Smooth muscle cell of the brain vasculature (primary cell): ENCODE results near the gene MAPK8.

Experiments used
- DNase-seq: peaks from one replicate; pipeline ENCODE4 v3.0.0-alpha.2; 2012; ENCODE audit warnings: low read depth, low spot score

MAPK8 gene

DNA sequence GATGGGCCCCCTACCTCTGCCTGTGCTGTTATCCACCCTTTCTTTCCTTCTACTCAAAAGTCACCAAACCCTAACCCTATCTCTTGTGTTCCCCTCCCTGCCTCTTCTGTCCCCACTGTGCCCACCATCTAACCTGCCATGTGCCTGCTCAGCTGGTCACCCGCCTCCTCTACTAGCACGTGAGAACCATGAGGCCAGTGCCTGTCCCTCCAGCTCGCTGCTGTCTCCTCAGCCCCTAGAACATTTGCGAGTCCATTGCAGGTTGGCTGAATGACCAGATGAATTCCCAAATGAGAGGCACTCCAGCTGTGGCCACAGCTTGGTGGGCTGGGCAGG lies 169.4 kb downstream of the MAPK8 start:
- DNase-seq, result no peak

DNA sequence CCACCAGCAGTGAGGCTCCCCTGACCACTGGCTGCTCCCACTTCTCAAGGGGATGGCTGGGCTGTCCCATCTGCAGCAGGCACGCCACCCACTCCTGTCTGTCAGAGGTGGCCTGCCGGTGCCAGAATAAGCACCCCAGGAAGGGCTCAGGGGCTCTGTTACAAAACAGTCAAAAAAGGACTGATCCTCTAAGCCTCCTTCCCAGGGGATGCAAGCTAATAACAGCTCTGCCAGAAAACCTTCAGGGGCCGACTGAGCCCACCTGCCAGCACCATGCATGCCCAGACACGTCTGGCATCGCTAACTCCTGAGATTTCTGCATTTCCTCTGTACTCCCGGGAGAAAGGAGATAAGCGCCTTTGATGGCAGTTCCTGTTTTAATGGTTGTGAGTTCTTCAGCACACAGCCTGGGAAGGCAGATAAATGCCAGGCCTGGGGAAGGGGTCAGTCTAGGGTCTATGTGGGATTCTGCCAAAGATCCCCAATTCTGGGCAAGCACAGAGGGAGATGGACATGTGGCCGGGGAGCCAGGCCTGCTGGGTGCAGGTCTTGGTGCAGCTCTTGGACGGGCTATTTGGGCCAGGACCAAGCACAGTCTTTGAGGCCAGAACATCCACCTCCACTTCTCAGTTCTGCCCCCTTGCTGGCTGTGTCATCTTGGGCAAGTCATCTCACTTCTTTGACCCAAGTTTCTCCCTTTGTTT lies 170.0 kb downstream of the MAPK8 start:
- no peak for DNase-seq

DNA sequence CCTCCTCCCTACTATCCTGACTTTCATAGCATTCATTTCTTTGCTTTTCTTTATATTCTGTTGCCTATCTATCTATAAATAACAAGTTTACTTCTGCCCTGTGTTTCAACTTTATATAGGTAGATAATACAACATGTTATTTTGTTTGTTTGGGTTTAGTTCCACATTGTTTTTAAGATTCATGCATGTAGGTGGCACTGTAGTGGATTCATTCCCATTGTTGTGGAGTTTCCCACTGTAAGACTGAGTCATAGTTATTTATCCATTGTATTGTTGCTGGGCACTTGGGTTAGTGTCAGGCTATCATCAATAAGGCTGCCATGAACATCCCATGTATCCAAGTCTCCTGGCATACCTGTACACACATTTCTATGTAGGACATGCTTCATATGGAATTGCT lies 170.7 kb downstream of the MAPK8 start:
- DNase-seq, result no peak

DNA sequence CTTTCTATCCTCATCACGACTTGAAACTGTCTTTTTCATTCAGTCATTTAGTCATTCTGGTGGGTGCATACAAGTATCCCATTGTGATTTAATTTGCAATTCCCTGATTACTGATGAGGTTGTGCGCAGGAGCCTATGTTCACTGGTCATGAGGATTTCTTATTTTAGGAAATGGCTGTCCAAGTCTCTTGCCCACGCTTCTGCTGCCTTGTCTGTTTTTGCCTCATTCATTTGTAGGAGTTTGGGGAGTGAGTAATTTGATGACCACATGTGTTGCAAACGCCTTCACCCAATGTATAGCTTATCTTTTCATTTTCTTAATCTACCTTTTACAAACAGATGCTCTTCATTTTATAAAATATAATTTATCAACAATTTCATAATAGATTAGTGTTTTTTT lies 171.1 kb downstream of the MAPK8 start:
- DNase-seq, result no peak

DNA sequence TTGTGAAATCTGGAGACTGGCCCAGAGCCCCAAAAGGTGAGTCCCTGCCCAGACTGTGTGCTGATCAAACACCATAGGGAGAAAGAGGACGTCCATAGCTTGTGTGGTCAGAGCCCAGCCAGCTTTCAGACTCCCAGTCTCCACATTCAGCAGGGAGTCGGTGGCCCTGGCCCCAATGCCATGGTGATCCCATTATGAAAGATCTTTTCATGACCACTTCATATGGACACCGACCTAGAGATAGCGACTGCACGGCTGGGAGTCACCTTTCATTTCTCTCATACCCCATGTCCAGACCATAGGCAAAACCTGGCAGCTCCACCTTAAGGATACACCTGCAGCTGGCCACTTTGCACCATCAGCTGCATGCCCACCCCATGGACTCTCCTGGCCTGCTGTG lies 172.0 kb downstream of the MAPK8 start:
- DNase-seq, result no peak

DNA sequence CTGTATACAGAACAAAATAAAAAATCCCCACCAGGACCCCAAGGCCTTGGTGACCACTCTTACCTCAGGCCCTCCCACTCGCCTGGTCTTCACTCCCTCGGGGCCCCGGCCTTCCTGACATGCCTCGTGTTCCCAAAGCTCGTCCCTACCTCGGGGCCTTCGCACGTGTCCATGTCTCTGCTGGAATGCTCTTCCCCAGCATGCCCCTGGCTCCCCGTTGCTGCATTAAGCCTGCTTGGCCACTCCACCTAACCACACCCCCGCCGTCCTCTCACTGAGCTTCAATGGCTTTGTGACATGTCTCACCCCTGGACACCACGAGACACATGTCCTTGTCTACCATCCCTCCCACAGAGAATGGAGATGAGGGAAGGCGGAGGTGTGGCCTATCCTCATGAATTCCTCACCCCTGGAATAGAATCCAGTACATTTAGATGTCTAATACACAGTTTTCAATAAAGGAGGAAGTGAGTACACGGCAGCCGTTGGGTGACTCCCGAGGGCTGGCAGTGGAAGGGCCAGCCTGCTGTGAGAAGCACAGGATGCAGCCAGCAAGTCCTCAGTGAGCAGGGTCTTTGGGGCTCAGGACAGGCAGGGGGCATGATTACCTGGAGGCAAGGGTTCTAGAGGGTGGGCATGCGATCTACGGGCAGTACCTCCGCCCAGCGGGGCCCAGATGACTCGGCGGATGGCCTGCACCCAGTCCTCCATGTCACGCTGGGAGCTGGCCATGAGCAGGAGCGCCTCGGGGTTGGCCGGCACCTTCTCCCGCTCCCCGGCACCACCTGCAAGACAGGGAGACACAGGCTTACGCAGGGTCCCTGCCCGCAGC lies 172.7 kb downstream of the MAPK8 start:
- no peak for DNase-seq

DNA sequence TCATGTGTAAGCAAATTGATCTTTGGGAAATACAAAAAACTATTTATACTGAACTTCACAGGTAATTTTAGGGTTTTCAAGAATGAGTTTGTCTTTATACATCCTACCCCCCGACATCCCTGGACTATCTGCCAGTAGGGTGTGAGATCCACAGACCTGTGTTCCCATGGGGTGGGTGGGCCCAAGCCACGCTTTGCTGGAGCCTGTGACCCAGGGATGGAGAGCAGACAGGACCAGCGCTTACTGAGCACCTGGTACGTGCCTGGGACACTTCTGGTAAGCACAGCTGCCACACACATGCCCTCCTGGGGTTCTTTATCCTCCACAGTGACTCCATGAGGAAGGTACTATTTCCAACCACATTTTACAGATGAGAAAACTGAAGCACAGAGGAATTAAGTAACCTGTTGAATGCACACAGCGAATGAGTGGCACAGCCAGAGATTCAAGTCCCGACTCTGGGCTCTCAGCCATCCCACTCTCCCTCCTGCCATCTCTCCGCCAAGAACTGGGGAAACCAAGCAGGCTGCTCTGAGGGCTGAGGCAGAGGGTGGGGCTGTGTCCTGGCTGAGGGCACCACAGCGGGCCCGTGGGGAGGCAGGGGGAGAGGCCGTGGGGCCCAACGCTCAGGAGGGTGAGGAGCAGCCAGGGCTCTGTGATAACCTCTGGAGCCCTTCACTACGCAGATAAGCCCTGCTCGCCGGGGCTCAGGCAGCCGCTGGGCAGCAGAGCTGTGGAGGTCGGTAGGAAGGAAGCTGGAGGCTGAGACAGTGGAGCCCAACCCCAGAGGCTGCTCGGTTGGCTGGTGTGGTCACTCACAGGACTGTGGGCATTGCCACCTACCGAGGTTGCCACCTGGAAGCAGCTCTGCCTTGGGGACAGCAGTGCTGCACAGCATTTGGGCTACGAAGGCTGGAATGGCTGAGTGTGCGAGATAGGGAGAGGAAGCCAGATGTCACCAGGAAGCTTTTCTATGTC lies 174.2 kb downstream of the MAPK8 start:
- no peak for DNase-seq

DNA sequence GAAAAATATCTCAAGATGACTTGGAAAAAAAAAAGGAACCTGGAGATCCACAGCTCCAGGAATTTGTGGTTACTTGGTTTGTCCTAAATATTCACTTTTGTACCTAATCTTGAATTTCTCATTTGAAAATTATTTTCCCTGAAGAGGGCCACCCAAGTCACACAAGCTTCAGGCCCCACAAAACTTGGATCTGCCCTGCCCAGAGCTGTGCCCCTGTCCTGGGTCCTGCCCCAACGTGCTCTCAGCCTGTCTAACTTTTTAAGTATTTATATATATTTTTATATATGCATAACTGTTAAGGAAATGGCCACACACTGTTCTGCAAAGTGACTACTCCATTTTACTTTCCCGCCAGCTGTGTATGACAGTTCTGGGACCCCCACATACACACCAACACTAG lies 174.9 kb downstream of the MAPK8 start:
- no peak for DNase-seq

DNA sequence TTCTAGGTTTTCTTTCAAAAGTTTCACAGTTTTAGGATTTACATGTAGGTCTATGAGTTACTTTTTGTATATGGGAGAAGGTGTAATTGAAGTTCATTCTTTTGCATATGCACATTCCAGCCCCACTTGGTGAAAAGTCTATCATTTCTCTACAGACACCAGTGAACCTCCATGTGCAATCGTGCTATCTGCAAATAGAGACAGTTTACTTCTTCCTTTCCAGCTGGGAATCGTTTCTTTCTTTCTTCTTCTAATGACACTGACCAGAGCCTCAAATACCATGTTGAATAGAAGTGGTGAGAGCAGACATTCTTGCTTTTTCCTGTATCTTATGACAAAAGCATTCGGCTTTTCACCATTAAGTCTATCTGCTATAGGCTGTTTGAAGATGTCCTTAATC lies 175.7 kb downstream of the MAPK8 start:
- DNase-seq, result no peak

DNA sequence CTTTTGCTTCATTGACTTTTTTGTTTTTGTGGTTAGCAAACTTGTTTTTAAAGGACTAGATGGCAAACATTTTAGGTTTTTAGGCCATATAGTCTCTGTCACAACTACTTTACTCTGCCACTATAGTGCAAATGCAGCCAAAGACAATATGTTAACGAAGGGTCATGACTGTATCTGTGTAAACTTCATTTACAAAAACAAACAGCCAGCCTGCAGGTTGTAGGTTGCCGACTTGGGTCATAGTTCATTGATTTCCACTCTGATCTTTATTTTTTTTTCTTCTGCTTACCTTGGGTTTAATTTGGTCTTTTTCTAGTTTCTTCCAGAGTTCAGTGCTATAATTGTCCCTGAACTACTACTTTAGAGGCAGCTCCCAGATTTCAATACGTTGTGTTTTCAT lies 178.4 kb downstream of the MAPK8 start:
- DNase-seq, result no peak

DNA sequence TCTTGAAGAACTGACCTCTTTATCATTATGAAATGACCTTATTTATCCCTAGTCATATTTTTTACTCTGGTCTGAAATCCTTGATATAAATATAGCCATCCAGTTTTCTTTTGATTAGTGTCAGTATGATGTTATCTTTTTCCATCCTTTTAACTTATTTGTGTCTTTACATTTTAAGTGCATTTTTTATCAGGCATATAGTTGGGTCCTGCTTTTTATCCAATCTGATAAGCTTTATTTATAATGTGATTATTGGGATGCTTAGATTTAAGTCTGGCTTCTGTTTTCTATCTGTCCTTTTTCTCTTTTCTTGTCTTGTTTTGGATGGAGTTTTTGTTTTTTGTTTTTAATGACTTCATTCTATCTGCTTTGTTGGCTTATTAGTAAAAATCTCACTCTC lies 179.2 kb downstream of the MAPK8 start:
- no peak for DNase-seq

DNA sequence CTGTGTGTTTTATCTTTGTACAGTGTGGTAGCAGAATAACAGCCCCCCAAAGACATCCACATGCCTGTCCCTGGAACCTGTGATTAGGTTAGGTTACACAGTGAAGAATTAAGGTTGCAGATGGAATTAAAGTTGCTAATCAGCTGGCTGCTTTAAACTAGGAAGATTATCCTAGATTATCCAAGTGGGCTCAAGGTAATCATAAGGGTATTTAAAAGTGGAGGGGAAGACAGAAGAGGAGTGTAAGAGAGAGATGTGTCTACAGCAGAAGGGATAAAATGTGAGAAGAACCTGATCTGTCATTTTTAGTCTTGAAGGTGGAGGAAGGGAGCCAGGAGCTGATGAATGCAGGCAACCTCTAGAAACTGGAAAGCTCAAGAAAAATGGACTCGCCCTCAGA lies 180.8 kb downstream of the MAPK8 start:
- no peak for DNase-seq
